ENCODE measurements around the gene VAPB. TPM values are rescaled to one million over a fixed set of nuclear protein-coding genes. Genes with fewer than 3 reads are reported as not detected.

The VAPB gene
- total RNA-seq, 4 donors from 2014 or later = 24.1 to 81.0 (median 48.4) TPM

GRCh38 chr20:58344741-58345140 lies 44.3 kb upstream of the VAPB start:
- no peak overlapping the region for H3K27ac ChIP-seq
- no peak overlapping the region for H3K4me3 ChIP-seq
- H3K4me1 ChIP-seq = peaks cover 0 to 3% of the 10 kb centered on the region in 2 donors
- DNase-seq = no peak
- H3K36me3 ChIP-seq = no peaks in the 10 kb centered on the region
- no peaks in the 10 kb centered on the region for H3K9me3 ChIP-seq
- TF ChIP-seq POLR2A (IDR thresholded peaks at IDR 0.05) = no peak
- no peak for TF ChIP-seq CTCF (IDR thresholded peaks at IDR 0.05)
- no peaks in the 10 kb centered on the region for H3K27me3 ChIP-seq
- intact Hi-C loops (cut with DNase I; ENCODE audit: low total_unique reads) = no loop called here

- no peaks in the 10 kb centered on the region for H3K36me3 ChIP-seq
- no peaks in the 10 kb centered on the region for H3K4me1 ChIP-seq
- H3K27ac ChIP-seq = no peak overlapping the region
- H3K4me3 ChIP-seq = no peak overlapping the region
- no peak for DNase-seq
- H3K27me3 ChIP-seq = no peaks in the 10 kb centered on the region
- no peak for TF ChIP-seq CTCF (IDR thresholded peaks at IDR 0.05)
- intact Hi-C loops (cut with DNase I; ENCODE audit: low total_unique reads) = no loop called here
- H3K9me3 ChIP-seq = no peaks in the 10 kb centered on the region
Observed at GRCh38 chr20:58349570-58349969, 39.5 kb upstream of the VAPB start.

GRCh38 chr20:58352468-58352867 lies 36.6 kb upstream of the VAPB start:
- H3K27me3 ChIP-seq = no peaks in the 10 kb centered on the region
- no peak overlapping the region for H3K4me3 ChIP-seq
- no peaks in the 10 kb centered on the region for H3K4me1 ChIP-seq
- no peaks in the 10 kb centered on the region for H3K36me3 ChIP-seq
- TF ChIP-seq CTCF (IDR thresholded peaks at IDR 0.05) (no peak), POLR2A (IDR thresholded peaks at IDR 0.05) (no peak)
- no peaks in the 10 kb centered on the region for H3K9me3 ChIP-seq
- no peak for DNase-seq
- intact Hi-C loops (cut with DNase I; ENCODE audit: low total_unique reads) = no loop called here
- no peak overlapping the region for H3K27ac ChIP-seq

GRCh38 chr20:58359441-58359840 lies 29.6 kb upstream of the VAPB start:
- Histone ChIP-seq H3K9me3 (no peaks in the 10 kb centered on the region), H3K4me3 (no peak overlapping the region), H3K36me3 (no peaks in the 10 kb centered on the region), H3K4me1 (no peaks in the 10 kb centered on the region), H3K27me3 (no peaks in the 10 kb centered on the region), H3K27ac (no peak overlapping the region)
- intact Hi-C loops (cut with DNase I; ENCODE audit: low total_unique reads) = no loop called here
- DNase-seq = no peak
- TF ChIP-seq CTCF (IDR thresholded peaks at IDR 0.05) = no peak
- TF ChIP-seq POLR2A (IDR thresholded peaks at IDR 0.05) = no peak

- intact Hi-C loops (cut with DNase I; ENCODE audit: low total_unique reads) = no loop called here
- DNase-seq = no peak
- peaks cover 0 to under 1% of the 10 kb centered on the region in 2 donors for H3K4me1 ChIP-seq
- no peak overlapping the region for H3K4me3 ChIP-seq
- no peaks in the 10 kb centered on the region for H3K27me3 ChIP-seq
- H3K9me3 ChIP-seq = no peaks in the 10 kb centered on the region
- H3K27ac ChIP-seq = no peak overlapping the region
- H3K36me3 ChIP-seq = no peaks in the 10 kb centered on the region
- no peak for TF ChIP-seq CTCF (IDR thresholded peaks at IDR 0.05)
- TF ChIP-seq POLR2A (IDR thresholded peaks at IDR 0.05) = no peak
Observed at GRCh38 chr20:58360936-58361335, 28.1 kb upstream of the VAPB start.
